ENCODE data around the gene SLC25A6.
"Not testable (repeated sequence)": the region's sequence is repeated elsewhere in the genome, so short reads cannot be mapped to it uniquely, and the experiment has no call there.

SLC25A6 gene

DNA sequence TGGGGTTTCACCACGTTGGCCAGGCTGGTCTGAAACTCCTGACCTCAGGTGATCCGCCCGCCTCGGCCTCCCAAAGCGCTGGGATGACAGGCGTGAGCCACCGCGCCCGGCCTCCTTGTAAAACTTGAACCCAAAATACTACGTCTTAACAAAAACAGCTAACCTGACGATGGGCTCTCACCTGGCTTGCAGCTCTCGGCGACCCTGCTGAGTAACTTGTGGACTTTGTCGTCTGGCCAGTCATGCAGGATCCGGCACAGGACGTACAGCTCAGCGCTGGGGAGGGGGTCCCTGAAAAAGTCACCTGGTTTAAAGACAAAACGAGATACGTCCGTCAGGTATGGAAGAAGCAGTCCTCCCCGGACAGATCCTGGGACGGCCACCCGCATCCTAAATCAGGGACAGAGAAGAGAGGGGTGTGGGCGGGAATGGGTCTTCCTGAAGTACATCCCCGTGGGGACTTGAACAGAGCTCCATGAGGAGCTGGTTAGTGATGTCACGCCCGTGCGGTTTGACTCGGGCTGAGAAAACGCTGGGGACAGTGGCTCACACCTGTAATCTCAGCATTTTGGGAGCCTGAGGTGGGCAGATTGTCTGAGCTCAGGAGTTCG lies 20.7 kb upstream of the SLC25A6 start:
- TF ChIP-seq, protein P1, sequence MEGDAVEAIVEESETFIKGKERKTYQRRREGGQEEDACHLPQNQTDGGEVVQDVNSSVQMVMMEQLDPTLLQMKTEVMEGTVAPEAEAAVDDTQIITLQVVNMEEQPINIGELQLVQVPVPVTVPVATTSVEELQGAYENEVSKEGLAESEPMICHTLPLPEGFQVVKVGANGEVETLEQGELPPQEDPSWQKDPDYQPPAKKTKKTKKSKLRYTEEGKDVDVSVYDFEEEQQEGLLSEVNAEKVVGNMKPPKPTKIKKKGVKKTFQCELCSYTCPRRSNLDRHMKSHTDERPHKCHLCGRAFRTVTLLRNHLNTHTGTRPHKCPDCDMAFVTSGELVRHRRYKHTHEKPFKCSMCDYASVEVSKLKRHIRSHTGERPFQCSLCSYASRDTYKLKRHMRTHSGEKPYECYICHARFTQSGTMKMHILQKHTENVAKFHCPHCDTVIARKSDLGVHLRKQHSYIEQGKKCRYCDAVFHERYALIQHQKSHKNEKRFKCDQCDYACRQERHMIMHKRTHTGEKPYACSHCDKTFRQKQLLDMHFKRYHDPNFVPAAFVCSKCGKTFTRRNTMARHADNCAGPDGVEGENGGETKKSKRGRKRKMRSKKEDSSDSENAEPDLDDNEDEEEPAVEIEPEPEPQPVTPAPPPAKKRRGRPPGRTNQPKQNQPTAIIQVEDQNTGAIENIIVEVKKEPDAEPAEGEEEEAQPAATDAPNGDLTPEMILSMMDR (IDR thresholded peaks at IDR 0.05; ENCODE audit: low read depth, low read length, missing control alignments): no peak
- no peak for DNase-seq (ENCODE audit: low read depth)
- H3K4me3 ChIP-seq (ENCODE audit: low read depth, low read length): no peak overlapping the region

GRCh38 chrX:1411326-1411725 lies 19.4 kb upstream of the SLC25A6 start:
- TF ChIP-seq, protein P1 (IDR thresholded peaks at IDR 0.05; ENCODE audit: low read depth, low read length, missing control alignments): no peak
- no peak for DNase-seq (ENCODE audit: low read depth)
- no peak overlapping the region for H3K4me3 ChIP-seq (ENCODE audit: low read depth, low read length)

GRCh38 chrX:1407035-1407434 lies 15.1 kb upstream of the SLC25A6 start:
- H3K4me3 ChIP-seq (ENCODE audit: low read depth, low read length): no peak overlapping the region
- no peak for DNase-seq (ENCODE audit: low read depth)
- TF ChIP-seq, protein P1 (IDR thresholded peaks at IDR 0.05; ENCODE audit: low read depth, low read length, missing control alignments): no peak

DNA sequence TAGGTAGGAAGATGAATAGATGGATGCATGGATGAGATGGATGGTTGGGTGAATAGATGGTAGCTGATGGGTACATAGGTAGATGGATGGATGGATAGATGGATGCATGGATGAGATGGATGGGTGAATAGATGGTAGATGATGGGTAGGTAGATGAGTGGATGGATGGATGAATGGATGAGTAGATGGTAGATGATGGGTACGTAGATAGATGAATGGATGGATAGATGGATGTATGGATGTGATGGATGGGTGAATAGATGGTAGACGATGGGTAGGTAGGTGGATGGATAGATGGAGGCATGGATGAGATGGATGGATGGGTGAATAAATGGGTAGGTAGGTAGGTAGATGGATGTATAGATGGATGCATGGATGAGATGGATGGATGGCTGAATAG lies 13.9 kb upstream of the SLC25A6 start:
- H3K4me3 ChIP-seq (ENCODE audit: low read depth, low read length); DNase-seq (ENCODE audit: low read depth): not testable (repeated sequence)

- DNase-seq (ENCODE audit: low read depth); H3K4me3 ChIP-seq (ENCODE audit: low read depth, low read length): not testable (repeated sequence)
Measured at GRCh38 chrX:1403867-1404266, 12.0 kb upstream of the SLC25A6 start.

GRCh38 chrX:1403228-1403627 lies 11.3 kb upstream of the SLC25A6 start:
- TF ChIP-seq, protein P1 (IDR thresholded peaks at IDR 0.05; ENCODE audit: low read depth, low read length, missing control alignments): no peak
- no peak for DNase-seq (ENCODE audit: low read depth)
- H3K4me3 ChIP-seq (ENCODE audit: low read depth, low read length): no peak overlapping the region

DNA sequence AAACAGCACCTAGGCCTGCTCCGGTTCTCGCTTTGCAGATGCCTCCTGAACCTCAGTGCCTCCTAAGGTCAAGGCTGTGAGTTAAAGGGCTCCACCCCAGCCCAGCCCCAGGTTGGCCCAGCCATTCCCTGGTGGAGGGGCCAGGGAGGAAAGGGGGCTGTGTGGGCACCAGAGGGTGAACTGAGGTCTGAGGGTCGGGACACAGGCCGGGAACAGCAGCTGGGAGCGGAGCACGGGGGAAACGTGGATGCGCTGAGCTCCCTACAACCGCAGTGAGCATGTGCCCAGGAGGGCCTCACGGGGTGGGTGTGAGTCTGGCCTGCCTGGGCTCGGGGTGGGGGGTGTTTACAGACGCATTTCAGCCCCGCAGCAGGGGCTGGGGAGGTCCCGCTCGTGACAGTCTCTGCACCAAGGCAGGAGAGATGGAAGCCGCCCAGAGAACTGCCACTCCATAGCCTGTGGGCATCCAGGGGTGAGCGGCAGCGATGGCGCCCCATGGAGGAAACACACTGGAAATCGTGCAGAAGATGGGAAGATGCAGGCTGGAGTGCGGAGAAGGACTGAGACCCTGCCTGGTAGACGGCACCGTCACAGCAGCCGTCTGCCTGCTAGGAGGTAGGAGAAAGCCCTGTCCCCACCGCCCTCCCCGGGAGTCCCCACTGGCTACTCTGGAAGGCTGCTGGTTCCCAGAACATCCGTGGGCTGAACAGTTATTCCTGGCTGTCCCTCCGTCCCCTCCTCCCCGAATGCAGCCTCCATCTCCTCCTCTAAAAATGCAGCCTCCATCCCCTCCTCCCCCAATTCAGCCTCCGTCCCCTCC lies 9.9 kb upstream of the SLC25A6 start:
- no peak overlapping the region for H3K4me3 ChIP-seq (ENCODE audit: low read depth, low read length)
- DNase-seq (ENCODE audit: low read depth): no peak
- TF ChIP-seq, protein P1 (IDR thresholded peaks at IDR 0.05; ENCODE audit: low read depth, low read length, missing control alignments): no peak

All from GM12864 (cell line).